ENCODE data around the gene CORIN. TPM values are rescaled to one million over a fixed set of nuclear protein-coding genes. Genes with fewer than 3 reads are reported as not detected.

The CORIN gene
- polyA plus RNA-seq, 1 of the 3 experiments (the other 2 are of a cell fraction) = 1.1 TPM

DNA sequence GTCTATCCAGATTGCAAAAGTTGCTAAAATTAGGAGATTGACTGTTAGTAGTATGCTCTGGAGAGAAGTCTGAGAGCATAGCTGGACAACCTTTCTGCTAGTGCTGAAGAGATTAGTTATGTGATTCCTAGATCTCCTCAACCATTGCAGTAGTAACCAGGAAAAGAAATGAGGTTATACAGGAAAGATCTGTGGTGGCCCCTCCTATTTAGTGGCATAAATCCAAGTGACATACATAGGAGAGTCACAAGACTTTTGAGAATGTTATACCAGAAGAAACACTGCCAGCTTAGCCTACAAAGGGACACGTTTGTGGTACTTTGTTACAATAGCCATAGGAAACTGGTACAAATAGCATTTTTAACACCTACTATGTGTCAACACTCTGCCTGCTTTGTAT, 247.5 kb downstream of the CORIN start:
- WGBS (ENCODE audit: low lambda C conversion rate) = 88% methylated on average over 1 of the region's 1 CpG
- H3K9me3 ChIP-seq = 0 out of 2 replicates have a peak, but pooled peaks cover 9% of the 10 kb centered on the region
- no peak overlapping the region for H3K4me2 ChIP-seq
- no peak overlapping the region for H2AFZ ChIP-seq (ENCODE audit: low read depth)
- CTCF ChIA-PET = no interaction called here
- H3K9ac ChIP-seq = no peak overlapping the region
- no peaks in the 10 kb centered on the region for H3K27me3 ChIP-seq (ENCODE audit: insufficient read depth)
- no peak overlapping the region for H3K4me3 ChIP-seq (ENCODE audit: low read depth in 2 of 2, low read length in 1 of 2)
- H3K36me3 ChIP-seq (replicated peaks in 1 of 2; ENCODE audit: control insufficient read depth in 1 of 2, insufficient read depth in 2 of 2, low read length in 1 of 2) = peaks cover 55 to 79% of the 10 kb centered on the region in 2 experiments
- TF ChIP-seq, protein P1, sequence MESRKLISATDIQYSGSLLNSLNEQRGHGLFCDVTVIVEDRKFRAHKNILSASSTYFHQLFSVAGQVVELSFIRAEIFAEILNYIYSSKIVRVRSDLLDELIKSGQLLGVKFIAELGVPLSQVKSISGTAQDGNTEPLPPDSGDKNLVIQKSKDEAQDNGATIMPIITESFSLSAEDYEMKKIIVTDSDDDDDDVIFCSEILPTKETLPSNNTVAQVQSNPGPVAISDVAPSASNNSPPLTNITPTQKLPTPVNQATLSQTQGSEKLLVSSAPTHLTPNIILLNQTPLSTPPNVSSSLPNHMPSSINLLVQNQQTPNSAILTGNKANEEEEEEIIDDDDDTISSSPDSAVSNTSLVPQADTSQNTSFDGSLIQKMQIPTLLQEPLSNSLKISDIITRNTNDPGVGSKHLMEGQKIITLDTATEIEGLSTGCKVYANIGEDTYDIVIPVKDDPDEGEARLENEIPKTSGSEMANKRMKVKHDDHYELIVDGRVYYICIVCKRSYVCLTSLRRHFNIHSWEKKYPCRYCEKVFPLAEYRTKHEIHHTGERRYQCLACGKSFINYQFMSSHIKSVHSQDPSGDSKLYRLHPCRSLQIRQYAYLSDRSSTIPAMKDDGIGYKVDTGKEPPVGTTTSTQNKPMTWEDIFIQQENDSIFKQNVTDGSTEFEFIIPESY (IDR thresholded peaks at IDR 0.05; ENCODE audit: borderline replicate concordance, low read depth) = no peak
- TF ChIP-seq, protein P2, sequence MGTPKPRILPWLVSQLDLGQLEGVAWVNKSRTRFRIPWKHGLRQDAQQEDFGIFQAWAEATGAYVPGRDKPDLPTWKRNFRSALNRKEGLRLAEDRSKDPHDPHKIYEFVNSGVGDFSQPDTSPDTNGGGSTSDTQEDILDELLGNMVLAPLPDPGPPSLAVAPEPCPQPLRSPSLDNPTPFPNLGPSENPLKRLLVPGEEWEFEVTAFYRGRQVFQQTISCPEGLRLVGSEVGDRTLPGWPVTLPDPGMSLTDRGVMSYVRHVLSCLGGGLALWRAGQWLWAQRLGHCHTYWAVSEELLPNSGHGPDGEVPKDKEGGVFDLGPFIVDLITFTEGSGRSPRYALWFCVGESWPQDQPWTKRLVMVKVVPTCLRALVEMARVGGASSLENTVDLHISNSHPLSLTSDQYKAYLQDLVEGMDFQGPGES (IDR thresholded peaks at IDR 0.05; ENCODE audit: low read depth, low read length) = no peak
- TF ChIP-seq SMC3 (IDR thresholded peaks at IDR 0.05; ENCODE audit: low read depth, low read length) (no peak), GABPA (IDR thresholded peaks at IDR 0.05; ENCODE audit: low read depth) (no peak)
- TF ChIP-seq, protein P3, sequence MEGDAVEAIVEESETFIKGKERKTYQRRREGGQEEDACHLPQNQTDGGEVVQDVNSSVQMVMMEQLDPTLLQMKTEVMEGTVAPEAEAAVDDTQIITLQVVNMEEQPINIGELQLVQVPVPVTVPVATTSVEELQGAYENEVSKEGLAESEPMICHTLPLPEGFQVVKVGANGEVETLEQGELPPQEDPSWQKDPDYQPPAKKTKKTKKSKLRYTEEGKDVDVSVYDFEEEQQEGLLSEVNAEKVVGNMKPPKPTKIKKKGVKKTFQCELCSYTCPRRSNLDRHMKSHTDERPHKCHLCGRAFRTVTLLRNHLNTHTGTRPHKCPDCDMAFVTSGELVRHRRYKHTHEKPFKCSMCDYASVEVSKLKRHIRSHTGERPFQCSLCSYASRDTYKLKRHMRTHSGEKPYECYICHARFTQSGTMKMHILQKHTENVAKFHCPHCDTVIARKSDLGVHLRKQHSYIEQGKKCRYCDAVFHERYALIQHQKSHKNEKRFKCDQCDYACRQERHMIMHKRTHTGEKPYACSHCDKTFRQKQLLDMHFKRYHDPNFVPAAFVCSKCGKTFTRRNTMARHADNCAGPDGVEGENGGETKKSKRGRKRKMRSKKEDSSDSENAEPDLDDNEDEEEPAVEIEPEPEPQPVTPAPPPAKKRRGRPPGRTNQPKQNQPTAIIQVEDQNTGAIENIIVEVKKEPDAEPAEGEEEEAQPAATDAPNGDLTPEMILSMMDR (IDR thresholded peaks at IDR 0.05) = no peak
- POLR2A ChIA-PET = no interaction called here
- H3K4me1 ChIP-seq (ENCODE audit: control insufficient read depth in 1 of 2, insufficient read depth in 2 of 2, low read depth in 1 of 2, low read length in 1 of 2) = no peaks in the 10 kb centered on the region
- no peaks in the 10 kb centered on the region for H3K79me2 ChIP-seq (ENCODE audit: insufficient read depth)
- DNase-seq = no peak
- H3F3A ChIP-seq (replicated peaks; ENCODE audit: insufficient read depth) = no peaks in the 10 kb centered on the region
- no peak overlapping the region for H3K27ac ChIP-seq (ENCODE audit: low read depth in 2 of 2, low read length in 1 of 2)
- H4K20me1 ChIP-seq (ENCODE audit: insufficient read depth) = no peaks in the 10 kb centered on the region
- H3K9me2 ChIP-seq = no peaks in the 10 kb centered on the region

DNA sequence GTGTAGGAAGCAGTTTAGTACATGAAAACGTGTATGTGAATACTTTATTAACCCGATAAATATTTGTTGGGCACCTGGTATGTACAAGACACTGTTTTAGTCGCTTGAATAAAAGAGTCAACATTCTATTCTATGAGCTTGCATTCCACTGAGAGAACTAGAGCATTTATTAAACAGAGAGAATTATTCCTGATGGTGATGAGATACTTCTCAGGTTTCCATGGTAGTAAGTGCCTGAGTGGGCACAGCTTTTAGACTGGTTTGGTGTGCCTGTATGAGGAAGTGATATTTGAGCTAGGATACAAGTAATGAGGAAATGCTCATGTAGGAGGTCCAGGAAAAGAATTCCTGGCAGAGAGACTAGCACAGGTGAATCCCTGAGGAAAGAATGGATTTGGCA, 258.6 kb downstream of the CORIN start:
- H3K9ac ChIP-seq = no peak overlapping the region
- no peaks in the 10 kb centered on the region for H4K20me1 ChIP-seq (ENCODE audit: insufficient read depth)
- no peak overlapping the region for H3K27ac ChIP-seq (ENCODE audit: low read depth in 2 of 2, low read length in 1 of 2)
- H2AFZ ChIP-seq (ENCODE audit: low read depth) = no peak overlapping the region
- H3K9me2 ChIP-seq = no peaks in the 10 kb centered on the region
- H3K9me3 ChIP-seq = no peaks in the 10 kb centered on the region
- CTCF ChIA-PET = interaction anchor here (1.3 to 1.5 kb wide), 2 partner anchors 8 to 15 kb away, joined by 3 read pairs; no protein-coding TSS in a partner anchor
- no peak overlapping the region for H3K4me3 ChIP-seq (ENCODE audit: low read depth in 2 of 2, low read length in 1 of 2)
- no peaks in the 10 kb centered on the region for H3K4me1 ChIP-seq (ENCODE audit: control insufficient read depth in 1 of 2, insufficient read depth in 2 of 2, low read depth in 1 of 2, low read length in 1 of 2)
- no peak for TF ChIP-seq POLR2AphosphoS5 (IDR thresholded peaks at IDR 0.05; ENCODE audit: low read depth, low read length)
- no peak for TF ChIP-seq FOXJ3 (CRISPR knock-in tag; IDR thresholded peaks at IDR 0.05)
- TF ChIP-seq FOSL2 (IDR thresholded peaks at IDR 0.05; ENCODE audit: borderline replicate concordance, low read depth) = no peak
- TF ChIP-seq NFIC (IDR thresholded peaks at IDR 0.05; ENCODE audit: borderline replicate concordance) = no peak
- TF ChIP-seq, protein P2 (IDR thresholded peaks at IDR 0.05; ENCODE audit: low read depth, low read length) = no peak
- no peak for TF ChIP-seq JUND (IDR thresholded peaks at IDR 0.05)
- no peak for TF ChIP-seq EP300 (IDR thresholded peaks at IDR 0.05; ENCODE audit: borderline replicate concordance in 1 of 2, low read depth in 1 of 2, low read length in 1 of 2)
- no peak overlapping the region for H3K4me2 ChIP-seq
- whole genome bisulfite sequencing (ENCODE audit: low lambda C conversion rate) = 86% methylated on average over 3 of the region's 3 CpGs
- peaks cover 30 to 52% of the 10 kb centered on the region in 2 experiments for H3K36me3 ChIP-seq (replicated peaks in 1 of 2; ENCODE audit: control insufficient read depth in 1 of 2, insufficient read depth in 2 of 2, low read length in 1 of 2)
- POLR2A ChIA-PET = no interaction called here
- no peaks in the 10 kb centered on the region for H3F3A ChIP-seq (replicated peaks; ENCODE audit: insufficient read depth)
- no peak for DNase-seq
- no peaks in the 10 kb centered on the region for H3K27me3 ChIP-seq (ENCODE audit: insufficient read depth)
- no peaks in the 10 kb centered on the region for H3K79me2 ChIP-seq (ENCODE audit: insufficient read depth)

Measured in SK-N-SH (cell line).